ENCODE data around the gene TIMP3.

GRCh38 chr22:32799496-32799895, 2.0 kb upstream of the TIMP3 start:
- TF ChIP-seq CTCF (IDR thresholded peaks at IDR 0.05) (no peak), POLR2A (IDR thresholded peaks at IDR 0.05) (no peak)

Measured in body of pancreas (tissue), 4 donors.